Rectal smooth muscle tissue (tissue), 1 donor: ENCODE results near the gene MYO16.

Experiments used
- H3K27ac ChIP-seq: one replicate; pipeline ENCODE4 v1.7.0; 2013; ENCODE audit warnings: low read depth, low read length, inconsistent platforms
- H3K27me3 ChIP-seq: one replicate; pipeline ENCODE4 v1.7.0; 2013; ENCODE audit warnings: low read length; ENCODE audit not compliant: control insufficient read depth, insufficient read depth
- H3K36me3 ChIP-seq: one replicate; pipeline ENCODE4 v1.7.0; 2013; ENCODE audit warnings: low read length; ENCODE audit not compliant: control insufficient read depth, insufficient read depth
- H3K4me1 ChIP-seq: one replicate; pipeline ENCODE4 v1.7.0; 2013; ENCODE audit warnings: low read length; ENCODE audit not compliant: control insufficient read depth, insufficient read depth
- H3K4me3 ChIP-seq: one replicate; pipeline ENCODE4 v1.7.0; 2013; ENCODE audit warnings: low read length
- H3K9ac ChIP-seq: one replicate; pipeline ENCODE4 v1.7.0; 2013; ENCODE audit warnings: low read length

The MYO16 gene

DNA sequence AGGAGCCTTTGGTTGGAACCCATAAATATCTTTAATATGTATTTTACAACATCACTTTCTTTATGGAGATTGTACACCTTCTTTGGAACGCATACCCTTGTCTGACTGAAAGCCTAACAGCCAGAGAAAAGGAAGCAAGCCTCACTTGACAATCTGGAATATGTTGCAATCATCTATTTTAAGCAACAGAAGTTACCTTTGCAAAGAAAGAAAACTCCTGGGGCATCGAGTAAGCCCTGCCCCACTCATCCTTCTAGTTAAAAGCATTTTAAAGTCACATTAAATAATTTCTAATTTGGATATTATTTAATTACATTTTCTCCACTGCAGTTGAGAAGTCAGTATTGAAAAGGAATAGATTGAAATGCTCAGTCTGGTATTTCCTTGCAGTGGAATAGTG lies 542.7 kb downstream of the MYO16 start:
- Histone ChIP-seq H3K27me3 (no peaks in the 10 kb centered on the region), H3K27ac (no peak overlapping the region), H3K4me1 (no peaks in the 10 kb centered on the region), H3K4me3 (no peak overlapping the region), H3K36me3 (no peaks in the 10 kb centered on the region), H3K9ac (no peak overlapping the region)

- H3K4me1 ChIP-seq, result no peaks in the 10 kb centered on the region
- H3K27me3 ChIP-seq, result no peaks in the 10 kb centered on the region
- no peak overlapping the region for H3K27ac ChIP-seq
- no peak overlapping the region for H3K9ac ChIP-seq
- no peak overlapping the region for H3K4me3 ChIP-seq
- no peaks in the 10 kb centered on the region for H3K36me3 ChIP-seq
Observed at GRCh38 chr13:109175666-109176065, 546.3 kb downstream of the MYO16 start.

DNA sequence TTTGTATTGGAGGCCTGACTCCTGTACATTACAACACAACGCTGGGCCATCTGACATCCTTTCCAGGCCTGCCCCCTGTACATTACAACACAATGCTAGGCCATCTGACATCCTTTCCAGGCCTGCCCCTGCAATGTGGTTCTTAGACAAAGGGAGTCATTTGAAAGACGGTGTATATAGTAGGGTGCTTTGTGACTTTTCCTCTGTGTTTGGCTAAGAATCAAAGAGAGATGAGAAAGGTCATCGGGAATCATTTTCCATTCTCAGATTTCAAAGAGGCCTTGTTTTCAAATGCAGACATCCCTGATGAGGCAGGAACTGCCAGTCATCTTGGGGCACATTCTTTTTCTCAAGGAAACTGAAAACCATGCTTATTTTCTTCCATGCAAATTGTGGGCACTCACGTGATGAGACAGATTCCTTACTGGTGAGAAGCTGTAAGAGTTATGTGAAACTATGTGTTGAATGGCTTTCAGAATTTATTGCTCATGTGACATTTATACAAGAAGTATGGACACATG lies 551.6 kb downstream of the MYO16 start:
- H3K27me3 ChIP-seq, result no peaks in the 10 kb centered on the region
- H3K9ac ChIP-seq, result no peak overlapping the region
- H3K4me1 ChIP-seq, result no peaks in the 10 kb centered on the region
- no peak overlapping the region for H3K4me3 ChIP-seq
- no peak overlapping the region for H3K27ac ChIP-seq
- H3K36me3 ChIP-seq, result no peaks in the 10 kb centered on the region

DNA sequence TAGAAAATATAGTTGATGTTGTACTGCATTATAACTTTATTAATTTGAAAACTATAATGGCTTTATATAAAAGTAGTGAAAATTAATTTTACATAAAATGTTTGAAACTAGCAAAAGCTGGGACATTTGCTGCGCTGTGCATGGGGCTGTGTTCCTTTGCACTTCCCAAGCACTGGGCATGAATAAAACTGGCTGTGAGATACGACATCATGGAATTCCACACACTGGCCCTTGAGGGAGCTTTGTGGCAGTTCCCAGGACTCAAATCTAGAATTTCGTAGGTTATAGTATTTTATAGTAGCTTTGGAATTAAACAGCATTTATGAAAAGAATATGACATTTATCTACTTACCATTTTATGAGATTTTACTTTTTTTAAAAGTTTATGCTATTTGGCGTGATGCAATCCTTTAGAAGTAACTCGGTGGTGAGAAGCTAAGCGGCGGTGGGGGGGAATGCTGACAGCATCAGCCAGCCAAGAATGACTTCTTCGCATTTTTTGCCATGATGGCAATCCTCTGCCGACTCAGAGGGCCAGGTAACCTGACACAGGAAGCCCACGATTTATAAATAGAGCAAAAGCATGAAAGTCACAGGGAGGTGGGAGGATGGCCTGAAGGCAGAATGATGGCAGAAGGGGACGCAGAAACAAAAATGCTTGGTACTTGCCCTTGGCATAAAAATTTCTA lies 553.5 kb downstream of the MYO16 start:
- H3K4me3 ChIP-seq, result no peak overlapping the region
- no peaks in the 10 kb centered on the region for H3K27me3 ChIP-seq
- no peaks in the 10 kb centered on the region for H3K4me1 ChIP-seq
- H3K9ac ChIP-seq, result no peak overlapping the region
- no peak overlapping the region for H3K27ac ChIP-seq
- no peaks in the 10 kb centered on the region for H3K36me3 ChIP-seq

GRCh38 chr13:109191413-109191812 lies 562.0 kb downstream of the MYO16 start:
- Histone ChIP-seq H3K27ac (no peak overlapping the region), H3K4me1 (no peaks in the 10 kb centered on the region), H3K4me3 (no peak overlapping the region), H3K36me3 (no peaks in the 10 kb centered on the region), H3K27me3 (no peaks in the 10 kb centered on the region), H3K9ac (no peak overlapping the region)

- H3K4me1 ChIP-seq, result no peaks in the 10 kb centered on the region
- H3K36me3 ChIP-seq, result no peaks in the 10 kb centered on the region
Observed at GRCh38 chr13:109192306-109192705, 562.9 kb downstream of the MYO16 start.

DNA sequence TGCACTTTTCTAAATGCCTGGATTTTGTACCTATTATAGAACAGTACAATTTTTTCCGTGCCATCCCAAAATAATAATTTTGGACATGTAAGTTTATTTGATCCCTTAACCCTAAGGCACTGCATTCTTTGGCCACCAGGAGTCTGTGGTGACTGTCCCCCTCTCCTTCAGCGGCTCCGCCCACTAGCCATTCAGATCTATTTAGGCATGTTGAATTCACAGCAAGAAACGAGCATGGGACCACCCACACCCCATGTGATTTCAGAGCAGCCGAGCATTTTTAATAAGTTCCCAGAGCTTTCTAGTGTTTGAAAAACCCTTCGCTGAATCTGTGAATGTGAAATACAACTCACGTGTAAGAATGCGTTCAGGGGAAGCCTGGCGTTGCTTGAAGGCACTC lies 567.5 kb downstream of the MYO16 start:
- Histone ChIP-seq H3K27ac (no peak overlapping the region), H3K36me3 (no peaks in the 10 kb centered on the region), H3K4me1 (no peaks in the 10 kb centered on the region), H3K4me3 (no peak overlapping the region), H3K9ac (no peak overlapping the region), H3K27me3 (no peaks in the 10 kb centered on the region)

More at GRCh38 chr13:109192306-109192705, 562.9 kb downstream of the MYO16 start:
- Histone ChIP-seq H3K27ac (no peak overlapping the region), H3K4me3 (no peak overlapping the region), H3K9ac (no peak overlapping the region), H3K27me3 (no peaks in the 10 kb centered on the region)

DNA sequence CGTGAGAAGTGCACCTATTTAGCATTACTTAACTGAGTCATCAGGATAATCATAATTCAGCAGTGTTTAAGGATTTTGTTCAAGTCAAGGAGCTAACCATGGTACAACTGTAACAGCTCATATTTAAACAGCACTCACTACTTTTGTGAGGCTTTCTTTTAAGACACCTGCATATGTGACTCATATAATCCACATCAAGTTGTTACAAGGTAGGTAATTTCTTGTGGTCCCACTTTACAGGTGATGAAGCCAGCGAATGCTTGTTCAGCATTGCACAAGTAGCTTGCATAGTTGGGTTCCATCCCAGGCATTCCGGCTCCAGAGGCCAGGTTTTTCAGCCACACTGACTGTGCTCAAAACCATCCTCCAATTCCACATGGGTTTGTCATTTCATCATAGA lies 569.2 kb downstream of the MYO16 start:
- H3K27ac ChIP-seq, result no peak overlapping the region
- H3K36me3 ChIP-seq, result no peaks in the 10 kb centered on the region

DNA sequence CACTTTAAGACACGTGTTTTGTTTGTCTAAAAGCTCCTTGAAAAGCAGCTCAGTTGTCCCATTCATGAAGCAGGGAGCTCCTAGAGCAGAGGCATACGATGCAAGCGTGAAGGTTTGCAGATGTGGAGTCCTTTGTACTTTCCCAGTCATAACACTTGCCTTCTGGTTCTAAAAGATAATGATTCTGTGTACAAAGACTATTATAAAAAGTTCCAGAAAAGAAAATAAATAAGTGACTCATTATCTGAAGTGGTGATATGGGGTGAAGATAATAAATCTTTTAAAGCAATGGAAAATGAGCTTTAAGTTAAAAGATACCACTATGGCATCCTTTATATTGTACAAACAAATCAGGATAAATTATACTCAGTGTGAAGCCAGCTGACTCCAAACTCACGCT lies 569.9 kb downstream of the MYO16 start:
- H3K9ac ChIP-seq, result no peak overlapping the region

More for the DNA sequence above, 569.2 kb downstream of the MYO16 start:
- Histone ChIP-seq H3K4me3 (no peak overlapping the region), H3K9ac (no peak overlapping the region), H3K4me1 (no peaks in the 10 kb centered on the region), H3K27me3 (no peaks in the 10 kb centered on the region)

DNA sequence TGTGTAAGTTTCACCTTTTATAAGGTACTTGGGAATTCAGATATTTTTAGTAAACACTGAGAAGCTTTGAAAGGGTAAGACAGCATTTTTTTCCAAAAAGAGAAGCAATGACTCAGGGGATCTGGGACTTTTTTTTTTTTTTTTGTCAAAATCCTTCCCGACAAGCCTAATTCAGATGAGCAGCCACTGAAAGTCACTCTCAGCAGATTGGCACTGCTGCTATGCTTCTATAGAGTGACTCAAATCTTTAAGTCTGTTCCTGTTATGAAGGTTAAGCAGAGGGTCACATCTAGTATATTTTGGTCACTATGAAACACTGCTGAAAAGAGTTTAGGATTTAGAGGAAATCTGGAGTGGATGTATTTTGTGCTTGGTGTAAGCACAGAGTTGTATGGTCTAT lies 571.1 kb downstream of the MYO16 start:
- H3K4me1 ChIP-seq, result no peaks in the 10 kb centered on the region
- no peak overlapping the region for H3K4me3 ChIP-seq
- H3K27ac ChIP-seq, result no peak overlapping the region
- no peak overlapping the region for H3K9ac ChIP-seq
- no peaks in the 10 kb centered on the region for H3K36me3 ChIP-seq
- H3K27me3 ChIP-seq, result no peaks in the 10 kb centered on the region

More for the DNA sequence above, 569.9 kb downstream of the MYO16 start:
- no peaks in the 10 kb centered on the region for H3K27me3 ChIP-seq
- H3K27ac ChIP-seq, result no peak overlapping the region
- H3K4me3 ChIP-seq, result no peak overlapping the region
- no peaks in the 10 kb centered on the region for H3K4me1 ChIP-seq
- H3K36me3 ChIP-seq, result no peaks in the 10 kb centered on the region

- Histone ChIP-seq H3K4me1 (no peaks in the 10 kb centered on the region), H3K4me3 (no peak overlapping the region), H3K36me3 (no peaks in the 10 kb centered on the region), H3K27ac (no peak overlapping the region), H3K9ac (no peak overlapping the region), H3K27me3 (no peaks in the 10 kb centered on the region)
Observed at GRCh38 chr13:109203587-109203986, 574.2 kb downstream of the MYO16 start.

DNA sequence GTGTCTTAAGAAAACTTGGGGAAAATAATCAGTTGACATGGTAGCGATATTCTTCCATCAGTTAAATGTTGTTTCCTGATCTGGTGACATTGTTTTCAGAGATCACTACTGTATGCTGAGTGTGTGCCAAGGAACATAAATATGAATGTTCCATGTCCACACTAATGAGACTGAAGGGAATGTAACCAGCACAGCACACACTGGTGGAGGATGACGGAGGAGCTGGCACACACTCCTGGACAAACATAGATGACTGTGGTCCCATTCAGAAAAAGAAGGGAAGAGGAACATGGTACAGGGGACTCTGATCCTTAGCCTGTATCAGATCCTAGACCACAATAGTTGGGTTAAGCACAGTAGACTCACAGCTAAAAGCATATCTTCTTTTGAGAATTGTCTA lies 574.8 kb downstream of the MYO16 start:
- H3K4me1 ChIP-seq, result no peaks in the 10 kb centered on the region
- H3K27me3 ChIP-seq, result no peaks in the 10 kb centered on the region
- no peak overlapping the region for H3K27ac ChIP-seq
- H3K4me3 ChIP-seq, result no peak overlapping the region
- no peaks in the 10 kb centered on the region for H3K36me3 ChIP-seq
- H3K9ac ChIP-seq, result no peak overlapping the region

DNA sequence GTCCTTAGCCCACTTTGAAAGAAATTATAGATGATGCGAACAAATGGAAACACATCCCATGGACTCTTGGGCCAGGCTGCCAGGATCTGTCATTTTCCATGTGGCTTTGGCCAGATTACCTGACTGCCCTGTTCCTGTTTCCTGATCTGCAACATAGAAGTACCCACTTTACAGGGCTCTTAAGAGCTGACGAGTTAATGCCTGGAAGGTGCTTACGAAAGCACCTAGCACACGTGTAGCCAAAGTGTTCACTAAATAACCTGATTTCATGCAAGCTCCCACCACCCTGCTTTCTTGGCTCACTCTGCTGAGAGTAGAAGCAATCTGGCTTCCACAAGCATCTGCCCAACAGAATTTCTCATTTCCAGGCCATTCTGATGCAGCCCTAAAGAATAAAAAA lies 575.2 kb downstream of the MYO16 start:
- H3K9ac ChIP-seq, result no peak overlapping the region

More for the DNA sequence above, 575.2 kb downstream of the MYO16 start:
- H3K27ac ChIP-seq, result no peak overlapping the region
- no peaks in the 10 kb centered on the region for H3K36me3 ChIP-seq
- no peak overlapping the region for H3K4me3 ChIP-seq
- no peaks in the 10 kb centered on the region for H3K4me1 ChIP-seq
- H3K27me3 ChIP-seq, result no peaks in the 10 kb centered on the region
